A549 (cell line): ENCODE measurements around the gene TTC33.

Experiments
- CBX2 ChIP-seq: fragments of 200-600 bp; sonication (generic); IDR thresholded peaks from 2 replicates; pipeline ENCODE4 v1.6.1; 2016; ENCODE audit warnings: low read depth, mild to moderate bottlenecking, borderline replicate concordance
- CTCF ChIP-seq: fragments of >200 bp; sonication (Bioruptor Twin); formaldehyde crosslinking; IDR thresholded peaks from 3 replicates; pipeline ENCODE4 v1.5.1; 2016
- EP300 ChIP-seq, 2 experiments: fragments of >200 bp; sonication (Bioruptor Twin); formaldehyde crosslinking; IDR thresholded peaks; 2 replicates in 1 of 2; 3 replicates in 1 of 2; pipeline ENCODE4 v1.6.1; 2016 to 2017
- KDM1A ChIP-seq: fragments of 200-600 bp; sonication (generic); IDR thresholded peaks from 2 replicates; pipeline ENCODE4 v1.6.1; 2016; ENCODE audit warnings: low read depth, mild to moderate bottlenecking
- KDM5A ChIP-seq: fragments of 200-600 bp; sonication (generic); IDR thresholded peaks from 2 replicates; pipeline ENCODE4 v1.6.1; 2016; ENCODE audit warnings: antibody characterized with exemption, mild to moderate bottlenecking
- POLR2A ChIP-seq: IDR thresholded peaks from 2 replicates; pipeline ENCODE4 v1.6.1; 2012; ENCODE audit warnings: mild to moderate bottlenecking, low read length
- RAD21 ChIP-seq, 2 experiments: fragments of >200 bp in 1 of 2; sonication (Bioruptor Twin) in 1 of 2; formaldehyde crosslinking in 1 of 2; IDR thresholded peaks in 1 of 2; conservative IDR thresholded peaks in 1 of 2; 2 replicates in 1 of 2; 3 replicates in 1 of 2; pipeline ENCODE4 v1.6.1; 2012 to 2018; ENCODE audit warnings: inconsistent platforms in 1 of 2
- RNF2 ChIP-seq: fragments of 200-600 bp; sonication (generic); IDR thresholded peaks from 2 replicates; pipeline ENCODE4 v1.6.1; 2016; ENCODE audit warnings: low read depth, mild to moderate bottlenecking, antibody characterized with exemption, moderate library complexity, borderline replicate concordance
- SREBF2 ChIP-seq: fragments of 450-650 bp; IDR thresholded peaks from 2 replicates; pipeline ENCODE4 v1.6.1; 2014; ENCODE audit warnings: mild to moderate bottlenecking, moderate library complexity
- TF ChIP-seq, protein P1 (sequence below): fragments of 450-650 bp; IDR thresholded peaks from 2 replicates; pipeline ENCODE4 v1.6.1; 2014; ENCODE audit warnings: antibody characterized with exemption
- TF ChIP-seq, protein P2 (sequence below): fragments of >200 bp; sonication (Bioruptor Twin); formaldehyde crosslinking; IDR thresholded peaks from 3 replicates; pipeline ENCODE4 v1.6.1; 2016

- TF ChIP-seq CTCF (no peak), POLR2A (no peak), KDM1A (no peak), EP300 (IDR thresholded peaks at IDR 0.05) (no peak), CBX2 (no peak), RAD21 (conservative IDR thresholded peaks at IDR 0.05 in 1 of 2, IDR thresholded peaks at IDR 0.05 in 1 of 2) (no peak), KDM5A (no peak), RNF2 (no peak), SREBF2 (no peak)
- TF ChIP-seq, protein P1, sequence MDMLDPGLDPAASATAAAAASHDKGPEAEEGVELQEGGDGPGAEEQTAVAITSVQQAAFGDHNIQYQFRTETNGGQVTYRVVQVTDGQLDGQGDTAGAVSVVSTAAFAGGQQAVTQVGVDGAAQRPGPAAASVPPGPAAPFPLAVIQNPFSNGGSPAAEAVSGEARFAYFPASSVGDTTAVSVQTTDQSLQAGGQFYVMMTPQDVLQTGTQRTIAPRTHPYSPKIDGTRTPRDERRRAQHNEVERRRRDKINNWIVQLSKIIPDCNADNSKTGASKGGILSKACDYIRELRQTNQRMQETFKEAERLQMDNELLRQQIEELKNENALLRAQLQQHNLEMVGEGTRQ = no peak
- TF ChIP-seq, protein P2, sequence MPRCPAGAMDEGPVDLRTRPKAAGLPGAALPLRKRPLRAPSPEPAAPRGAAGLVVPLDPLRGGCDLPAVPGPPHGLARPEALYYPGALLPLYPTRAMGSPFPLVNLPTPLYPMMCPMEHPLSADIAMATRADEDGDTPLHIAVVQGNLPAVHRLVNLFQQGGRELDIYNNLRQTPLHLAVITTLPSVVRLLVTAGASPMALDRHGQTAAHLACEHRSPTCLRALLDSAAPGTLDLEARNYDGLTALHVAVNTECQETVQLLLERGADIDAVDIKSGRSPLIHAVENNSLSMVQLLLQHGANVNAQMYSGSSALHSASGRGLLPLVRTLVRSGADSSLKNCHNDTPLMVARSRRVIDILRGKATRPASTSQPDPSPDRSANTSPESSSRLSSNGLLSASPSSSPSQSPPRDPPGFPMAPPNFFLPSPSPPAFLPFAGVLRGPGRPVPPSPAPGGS = no peak
Observed at GRCh38 chr5:40499007-40499406, 256.8 kb downstream of the TTC33 start.
